OCI-LY3 (cell line): Measurements from ENCODE around the gene KANSL1.

Experiments used
- CTCF ChIP-seq: fragments of 200-600, 300-600 bp; sonication (generic); IDR thresholded peaks from 2 replicates; pipeline ENCODE4 v1.5.1; 2014; ENCODE audit warnings: antibody characterized with exemption, low read length, low read depth
- EZH2phosphoT487 ChIP-seq: fragments of 200-600 bp; shearing (Covaris generic); IDR thresholded peaks from 2 replicates; pipeline ENCODE4 v1.6.1; 2018; ENCODE audit warnings: antibody characterized with exemption, mixed run types, low read depth

- TF ChIP-seq CTCF (no peak), EZH2phosphoT487 (no peak)
Observed at GRCh38 chr17:46009681-46010596, 183.3 kb downstream of the KANSL1 start.
